ENCODE measurements around the gene C21orf58.
A peak's percentile ranks its signal among the peaks of the same experiment; 100 is the strongest.

C21orf58 gene

DNA sequence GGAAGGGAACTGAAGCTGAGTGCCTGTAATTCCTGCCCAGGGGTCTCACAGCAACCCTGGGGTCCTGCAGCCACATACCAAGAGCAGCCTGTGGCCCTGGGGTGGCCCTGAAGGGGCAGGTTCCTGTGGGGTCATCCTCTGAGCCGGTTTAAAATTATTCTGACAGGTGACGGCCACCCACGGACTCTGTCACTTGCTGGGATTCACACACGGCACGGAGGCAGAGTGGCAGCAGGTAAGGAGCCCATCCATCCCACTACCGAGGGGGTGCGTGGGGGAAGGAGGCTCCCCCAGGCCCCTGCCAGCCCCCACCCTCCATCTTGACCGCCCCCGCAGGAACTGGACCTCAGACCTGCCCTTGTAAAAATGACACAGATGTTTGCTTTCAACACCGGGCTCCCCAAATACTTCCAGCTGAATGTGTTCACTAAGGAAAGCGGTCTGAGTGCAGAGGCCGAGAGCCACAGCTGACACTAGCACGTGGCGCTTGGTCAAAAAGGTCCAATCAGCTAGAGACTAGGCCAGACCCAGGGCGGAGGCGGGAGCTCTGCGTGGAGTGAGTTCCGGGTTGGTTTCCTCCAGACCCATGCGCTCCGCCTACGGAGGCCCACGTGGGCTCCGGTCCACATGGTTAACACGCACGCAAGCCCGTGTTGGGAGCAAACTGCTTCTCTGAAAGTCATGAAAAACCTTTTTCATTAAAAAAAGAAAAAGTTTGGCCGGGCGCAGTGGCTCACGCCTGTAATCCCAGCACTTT, 27.5 kb downstream of the C21orf58 start:
- peak; percentile 40 to 55 for DNase-seq (ENCODE audit: low read depth in 2 of 2)

DNA sequence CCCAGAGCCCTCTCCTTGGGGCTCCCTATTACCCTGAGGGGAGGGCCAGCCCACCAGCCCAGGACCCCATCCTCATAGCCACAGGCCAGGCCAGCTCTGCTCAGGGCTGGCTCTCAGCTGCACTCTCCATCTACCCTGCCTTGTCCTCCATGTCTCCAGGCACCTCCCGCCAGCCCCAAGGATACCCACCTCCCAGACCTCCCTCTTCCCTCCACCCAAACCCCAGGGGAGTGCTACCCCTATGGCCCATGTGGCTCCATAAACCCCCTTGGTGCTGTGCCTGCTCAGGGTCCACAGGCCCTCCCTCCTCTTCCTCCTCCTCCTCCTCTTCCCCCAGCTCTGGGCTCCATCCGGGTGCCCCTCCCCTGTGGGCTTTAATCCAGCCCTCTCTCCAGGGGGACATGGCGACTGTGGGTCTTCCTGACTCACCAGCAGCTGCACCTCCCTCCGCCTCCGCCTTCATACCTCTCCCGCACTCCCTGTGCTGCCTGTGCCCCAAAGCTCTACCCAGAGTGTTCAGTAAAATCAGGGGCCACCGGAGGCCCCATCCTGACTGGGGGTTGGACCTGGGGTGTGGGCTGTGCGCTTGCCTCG, 28.4 kb downstream of the C21orf58 start:
- no peak for DNase-seq (ENCODE audit: low read depth in 2 of 2)

DNA sequence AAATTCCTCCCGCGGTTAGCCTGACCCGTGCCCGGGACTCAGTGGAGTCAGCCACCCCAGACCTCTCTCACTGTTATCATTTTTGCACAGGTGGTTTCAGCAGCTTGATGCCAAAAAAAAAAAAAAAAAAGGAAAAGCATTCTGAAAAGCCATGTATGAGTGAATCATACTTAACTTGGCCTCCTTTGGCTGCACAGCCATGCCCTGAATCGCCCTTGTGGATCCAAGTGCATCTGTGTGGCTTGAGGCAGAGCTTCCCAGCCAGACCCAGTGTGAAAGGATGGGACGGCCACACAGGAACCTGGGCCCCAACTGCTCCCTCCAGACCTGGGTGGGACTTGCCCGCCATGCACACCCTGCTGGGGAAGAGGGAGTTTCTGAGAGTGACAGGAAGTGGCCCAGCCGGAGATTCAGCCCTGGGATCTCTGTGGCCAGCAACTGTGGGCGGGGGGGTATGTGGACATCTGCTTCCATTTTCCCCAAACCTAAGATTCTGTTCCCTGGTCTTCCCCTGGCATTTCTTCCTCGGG, 29.0 kb downstream of the C21orf58 start:
- DNase-seq (ENCODE audit: low read depth in 2 of 2): no peak

DNA sequence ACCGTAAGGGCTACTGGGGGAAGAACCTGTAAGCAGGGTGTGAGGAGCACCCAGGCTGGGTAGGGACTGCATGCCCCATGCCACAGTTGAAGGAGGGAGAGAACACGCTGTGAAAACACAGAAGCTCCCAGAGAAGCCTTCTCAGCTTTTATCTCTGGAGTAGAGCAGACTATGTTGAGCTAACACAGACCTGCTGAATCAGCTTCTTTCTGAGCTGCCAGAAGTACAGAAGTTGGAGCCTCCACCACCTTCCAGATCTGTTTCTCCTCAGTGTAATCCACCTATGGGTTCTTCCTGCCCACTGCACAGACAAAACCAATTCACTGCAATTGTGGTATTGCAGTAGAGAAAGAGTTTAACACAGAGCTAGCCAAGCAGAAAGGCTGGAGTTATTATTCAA, 32.1 kb downstream of the C21orf58 start:
- DNase-seq (ENCODE audit: low read depth in 2 of 2): no peak

DNA sequence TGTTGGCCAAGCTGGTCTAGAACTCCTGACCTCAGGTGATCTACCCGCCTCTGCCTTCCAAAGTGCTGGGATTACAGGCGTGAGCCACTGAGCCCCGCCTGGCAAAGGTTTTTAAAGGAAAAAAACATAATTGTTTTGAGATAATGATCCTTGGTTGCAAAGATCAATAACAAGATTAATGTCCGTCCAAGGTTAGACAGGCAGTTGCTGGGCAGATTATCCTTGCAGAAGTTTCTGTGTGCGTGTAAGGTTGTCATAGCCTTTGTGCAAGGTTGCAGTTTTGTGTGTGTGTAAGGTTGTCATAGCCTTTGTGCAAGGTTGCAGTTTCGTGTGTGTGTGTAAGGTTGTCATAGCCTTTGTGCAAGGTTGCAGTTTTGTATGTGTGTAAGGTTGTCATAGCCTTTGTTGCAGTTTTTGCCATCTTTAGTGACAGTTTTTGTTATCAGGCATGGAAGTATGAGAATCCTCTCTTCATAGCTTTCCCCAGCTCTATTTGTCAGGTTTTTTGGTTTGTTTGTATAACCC, 34.0 kb downstream of the C21orf58 start:
- no peak for DNase-seq (ENCODE audit: low read depth in 2 of 2)

DNA sequence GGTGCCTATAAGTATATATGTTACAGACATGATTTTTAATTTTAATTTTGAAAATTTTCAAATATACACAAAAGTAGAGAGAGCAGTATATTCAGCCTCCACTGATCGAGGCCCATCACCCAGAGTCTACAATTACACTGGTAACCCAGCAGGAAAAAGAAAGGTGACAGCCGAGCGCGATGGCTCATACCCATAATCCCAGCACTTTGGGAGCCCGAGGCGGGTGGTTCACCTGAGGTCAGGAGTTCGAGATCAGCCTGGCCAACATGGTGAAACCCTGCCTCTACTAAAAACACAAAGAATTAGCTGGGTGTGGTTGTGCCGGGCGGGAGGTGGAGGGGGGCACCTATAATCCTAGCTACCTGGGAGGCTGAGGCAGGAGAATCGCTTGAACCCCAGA, 36.1 kb downstream of the C21orf58 start:
- no peak for DNase-seq (ENCODE audit: low read depth in 2 of 2)

DNA sequence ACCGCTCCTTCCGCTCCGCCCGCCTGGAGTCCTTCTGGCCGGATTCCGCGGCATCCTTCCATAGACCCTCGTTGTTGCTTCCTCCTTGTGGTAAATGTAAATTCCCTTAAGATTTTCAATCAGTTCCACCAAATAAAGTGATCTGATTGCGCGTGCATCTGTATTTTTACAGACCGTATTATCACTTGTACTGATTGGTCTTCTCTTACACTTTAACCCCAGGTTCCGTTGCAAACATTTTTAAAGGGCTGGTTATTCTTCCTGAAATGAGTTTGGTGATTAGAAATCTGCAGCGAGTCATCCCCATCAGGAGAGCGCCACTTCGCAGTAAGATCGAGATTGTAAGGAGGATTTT, 37.0 kb downstream of the C21orf58 start:
- no peak for DNase-seq (ENCODE audit: low read depth in 2 of 2)

DNA sequence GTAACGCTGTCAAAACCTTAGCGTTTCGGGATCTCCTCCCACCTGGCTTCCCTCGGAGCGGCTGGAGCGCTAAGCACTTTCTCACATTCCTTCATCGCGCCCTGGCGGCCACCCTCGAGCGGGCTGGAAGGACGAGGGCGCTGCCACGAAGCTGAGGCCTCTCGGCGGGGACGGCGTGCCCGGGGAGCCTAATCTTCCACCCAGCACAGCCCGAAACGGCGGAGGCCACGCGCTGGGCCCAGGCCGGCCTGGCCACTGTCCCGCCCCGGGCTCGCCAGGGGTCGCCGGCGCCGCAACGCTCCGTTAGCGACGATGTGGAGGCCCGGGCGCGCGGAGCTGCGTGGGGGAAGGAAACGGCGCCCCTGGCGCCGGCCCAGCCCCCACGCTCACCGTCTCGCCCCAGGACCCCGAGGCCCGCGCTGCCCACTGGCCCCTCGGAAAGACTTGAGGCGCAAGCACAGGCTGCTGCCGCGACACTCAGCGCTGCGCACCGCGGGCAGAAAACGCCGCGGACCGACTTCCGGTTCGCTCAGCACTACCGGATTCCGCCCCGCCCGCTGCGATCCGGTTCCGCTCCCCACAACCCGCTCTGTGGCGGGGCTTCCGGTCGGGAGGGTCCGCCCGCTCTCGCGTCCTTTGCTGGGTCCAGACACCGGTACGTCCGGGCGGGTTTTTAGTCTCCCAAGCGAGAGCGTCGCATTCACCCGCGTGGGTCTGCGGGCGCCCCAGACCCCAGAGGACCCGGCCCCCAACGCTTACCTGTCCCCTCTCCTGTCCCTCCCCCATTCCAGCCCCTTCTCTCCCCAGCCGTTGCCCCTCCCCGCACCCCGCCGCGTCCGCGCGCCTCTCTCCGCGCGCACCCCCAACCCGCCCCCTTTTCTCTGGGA, 37.7 kb downstream of the C21orf58 start, which contains the start of gene YBEY:
YBEY (plus strand) TSS at position 582 of the 887 bp plus-strand sequence. CDS start 572 bp downstream, outside the sequence.
- peak; percentile 84 to 85 for DNase-seq (ENCODE audit: low read depth in 2 of 2)

DNA sequence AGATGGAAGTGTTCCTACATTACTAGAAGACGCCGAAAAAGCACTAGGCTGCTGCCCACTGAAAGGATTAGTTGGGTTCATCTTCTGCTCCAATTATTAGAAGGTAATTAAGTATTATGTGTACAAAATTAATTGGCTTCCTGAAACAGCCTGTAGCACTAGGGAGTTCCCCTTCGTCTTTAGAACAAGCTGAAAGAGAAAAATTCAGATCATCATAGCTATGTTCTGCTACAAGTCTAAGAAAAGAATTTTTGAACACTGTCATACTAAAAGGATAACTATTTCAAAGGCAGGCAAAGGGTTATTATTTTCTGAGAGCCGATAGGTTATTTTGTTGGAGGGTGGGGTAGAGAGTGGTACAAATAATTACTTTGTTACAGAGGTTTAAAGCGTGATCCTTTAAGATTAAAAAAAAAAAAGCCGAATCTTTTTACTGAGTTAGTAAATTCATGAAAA, 38.4 kb downstream of the C21orf58 start, which contains the start of gene MCM3AP:
MCM3AP (minus strand) TSS at position 406 of the 456 bp plus-strand sequence; CDS start at position 81, 325 bp downstream.
- DNase-seq (ENCODE audit: low read depth in 2 of 2): no peak

DNA sequence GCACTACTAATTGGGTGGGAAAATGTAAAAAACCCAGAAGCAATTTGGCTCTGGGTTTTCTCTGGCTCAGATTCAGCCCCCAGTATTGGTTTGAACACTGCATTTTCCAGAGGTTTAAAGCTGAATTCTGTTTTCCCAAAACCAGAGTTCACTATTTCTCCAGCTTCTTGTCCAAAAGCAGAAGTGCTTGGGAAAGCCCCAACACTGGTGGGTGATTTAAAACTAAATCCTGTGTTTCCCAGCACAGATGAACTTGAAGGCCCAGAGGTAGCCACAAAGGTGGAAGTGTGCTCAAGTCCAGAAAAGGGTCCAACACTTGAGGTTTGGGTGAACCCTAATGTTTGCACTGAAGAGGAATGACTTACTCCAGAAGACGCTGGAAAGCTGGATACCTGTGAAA, 38.9 kb downstream of the C21orf58 start:
- no peak for DNase-seq (ENCODE audit: low read depth in 2 of 2)

DNA sequence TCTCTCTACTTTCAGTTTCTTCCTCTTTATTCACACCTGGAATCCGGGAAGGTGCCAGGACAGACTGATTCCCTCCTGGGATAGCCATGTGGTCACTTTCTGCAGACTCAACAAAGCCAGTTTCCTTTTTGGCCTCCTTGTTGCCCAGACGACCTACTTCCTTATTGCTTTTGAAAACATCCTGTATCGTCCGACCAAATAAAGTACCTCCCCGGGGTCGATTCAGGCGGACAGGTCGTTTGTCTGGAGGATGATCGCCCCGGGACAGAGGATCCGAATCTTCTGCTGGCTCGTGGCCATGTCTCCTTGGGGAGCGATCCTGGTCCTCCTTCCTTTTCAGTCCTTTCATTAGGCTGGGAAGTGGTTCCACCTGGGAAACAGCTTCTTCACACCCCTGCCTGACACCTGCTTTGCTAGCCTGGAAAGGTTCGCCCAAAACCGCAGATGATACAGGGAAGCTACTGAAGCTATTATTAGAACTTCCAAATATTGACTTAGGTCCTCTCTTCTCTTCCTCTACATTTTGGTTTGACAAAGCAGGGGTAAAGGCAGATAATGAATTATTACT, 39.5 kb downstream of the C21orf58 start:
- no peak for DNase-seq (ENCODE audit: low read depth in 2 of 2)

DNA sequence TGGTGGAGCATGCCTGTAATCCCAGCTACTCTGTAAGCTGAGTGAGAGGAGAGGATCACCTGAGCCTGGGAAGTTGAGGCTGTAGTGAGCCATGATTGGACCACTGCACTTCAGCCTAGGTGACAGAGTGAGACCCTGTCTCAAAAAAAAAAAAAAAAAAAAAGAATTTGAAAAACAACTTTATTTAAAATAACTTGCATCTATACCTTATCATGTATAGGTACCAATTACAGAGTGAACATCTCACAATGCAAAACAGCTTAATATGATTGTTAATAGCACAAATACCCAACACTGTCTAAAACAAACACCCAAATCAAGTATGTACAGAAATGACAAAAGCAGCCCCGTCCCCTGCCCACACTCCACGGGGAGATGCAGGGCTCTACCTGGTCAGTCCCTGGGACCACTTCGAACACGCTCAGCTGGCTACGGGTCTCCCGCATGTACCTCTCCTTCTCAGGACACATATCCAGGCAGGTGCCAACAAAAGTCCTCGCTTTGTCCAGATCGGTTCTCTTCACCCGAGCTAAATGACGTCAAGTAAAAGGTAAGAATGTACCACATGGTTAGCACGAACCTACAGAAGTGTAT, 48.8 kb downstream of the C21orf58 start:
- DNase-seq (ENCODE audit: low read depth in 2 of 2): no peak

DNA sequence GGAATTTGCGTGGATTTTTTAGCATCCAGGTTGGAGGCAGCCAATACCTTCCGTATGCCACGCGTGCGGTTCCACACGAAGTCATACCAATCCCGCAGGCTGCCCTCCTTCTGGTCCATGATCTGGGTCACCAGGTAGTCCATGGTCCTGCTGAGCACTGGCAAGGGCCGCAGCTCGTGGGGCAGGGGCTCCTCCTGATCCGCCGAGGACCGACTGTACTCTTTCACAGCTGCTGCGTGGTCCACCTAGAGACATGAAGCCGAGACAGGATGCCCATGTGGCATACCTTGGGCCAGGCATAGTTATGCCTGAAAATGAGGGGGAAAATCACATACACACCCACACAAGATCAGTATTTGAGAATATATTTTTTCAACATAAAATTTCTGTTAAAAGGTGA, 50.3 kb downstream of the C21orf58 start:
- no peak for DNase-seq (ENCODE audit: low read depth in 2 of 2)

DNA sequence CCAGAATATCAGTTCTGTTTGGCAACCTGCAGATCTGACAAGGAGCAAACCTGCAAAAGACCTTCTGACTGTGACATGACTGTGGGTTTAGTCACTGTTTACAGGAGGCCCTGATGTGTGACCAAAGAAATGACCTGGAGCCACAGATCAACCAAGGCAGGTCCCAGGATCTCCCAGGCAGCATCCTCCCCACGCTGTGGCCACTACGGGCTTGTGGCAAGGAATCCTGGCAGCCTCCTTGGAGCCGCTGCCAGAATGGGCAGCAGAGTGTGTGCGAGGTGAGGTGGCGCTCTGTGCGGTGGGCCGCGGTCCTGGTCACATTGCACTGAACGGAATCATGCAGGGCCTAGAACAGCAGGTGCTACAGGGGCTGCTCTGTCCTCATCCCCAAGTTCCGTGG, 54.2 kb downstream of the C21orf58 start:
- no peak for DNase-seq (ENCODE audit: low read depth in 2 of 2)

DNA sequence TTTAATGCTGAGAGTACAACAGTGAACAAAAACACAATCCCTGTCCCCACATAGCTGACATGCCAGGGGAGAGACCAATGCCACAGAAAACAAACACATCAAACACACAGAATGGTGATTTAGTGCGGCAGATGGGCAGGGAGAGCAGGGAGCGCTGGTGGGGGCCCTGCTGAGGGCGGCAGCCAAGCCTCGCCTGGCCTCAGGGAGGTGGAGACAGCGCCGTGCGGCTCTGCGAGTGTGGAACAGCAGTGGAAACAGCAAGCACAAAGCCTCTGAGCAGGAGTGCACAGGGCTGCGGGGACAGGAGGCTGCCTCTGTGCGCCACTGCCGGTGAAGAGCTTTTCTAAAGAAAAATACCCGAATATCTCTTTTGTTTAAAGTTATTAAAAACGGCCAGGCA, 55.3 kb downstream of the C21orf58 start:
- DNase-seq (ENCODE audit: low read depth in 2 of 2): no peak

DNA sequence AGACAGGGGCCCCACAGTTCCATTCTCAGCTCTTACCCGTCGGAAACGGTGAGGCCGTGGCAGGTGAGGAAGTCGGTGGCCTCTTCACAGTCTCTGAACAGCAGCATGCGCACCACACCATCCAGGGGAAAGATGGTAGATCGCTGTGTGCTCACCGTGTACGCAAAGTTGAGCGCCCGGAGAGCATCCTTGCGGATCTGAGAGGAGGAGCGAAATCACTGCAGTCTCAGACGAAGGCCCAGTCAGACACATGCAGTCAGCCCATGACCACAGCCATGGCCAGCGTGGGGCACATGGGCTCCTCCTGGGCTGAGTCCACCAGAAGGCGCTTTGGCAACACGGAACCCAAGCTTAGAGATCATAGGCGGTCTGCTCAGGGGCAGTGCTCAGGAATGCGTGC, 56.7 kb downstream of the C21orf58 start:
- no peak for DNase-seq (ENCODE audit: low read depth in 2 of 2)

DNA sequence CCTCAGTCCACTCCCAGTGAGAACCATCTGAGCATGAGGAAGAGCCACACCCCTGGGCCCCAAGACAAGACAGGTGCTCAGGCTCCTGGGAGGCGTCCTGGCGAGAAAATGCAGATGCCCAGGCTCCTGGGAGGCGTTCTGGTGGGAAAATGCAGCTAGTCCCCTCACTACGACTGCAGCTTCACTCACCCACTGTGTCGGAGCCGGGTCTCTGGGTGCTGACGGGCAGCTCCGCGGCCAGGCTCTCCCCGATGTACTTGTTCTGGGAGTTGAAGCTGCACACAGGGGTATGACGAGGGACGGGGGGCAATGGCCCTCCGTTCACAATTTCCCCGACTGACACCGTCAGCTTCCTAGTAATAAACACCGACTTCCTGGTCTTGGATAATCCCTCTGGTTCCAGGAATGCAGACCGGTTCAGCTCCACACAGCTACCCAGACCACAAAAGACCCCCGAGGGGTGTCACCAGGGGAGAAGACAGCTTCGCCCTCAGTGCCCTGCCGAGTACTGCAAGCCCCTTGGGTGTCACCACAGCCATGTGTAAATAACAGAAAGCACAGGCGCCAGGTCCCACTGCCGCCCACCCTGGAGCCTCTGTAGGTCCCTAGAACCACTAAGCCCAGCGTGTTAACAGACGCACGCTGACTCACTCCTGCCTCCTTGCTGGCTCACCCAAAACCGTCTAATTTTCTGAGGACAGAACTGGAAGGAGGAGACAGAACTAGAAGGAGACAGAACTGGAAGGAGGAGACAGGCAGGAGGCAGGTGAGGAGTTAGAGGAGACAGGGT, 57.7 kb downstream of the C21orf58 start:
- no peak for DNase-seq (ENCODE audit: low read depth in 2 of 2)

DNA sequence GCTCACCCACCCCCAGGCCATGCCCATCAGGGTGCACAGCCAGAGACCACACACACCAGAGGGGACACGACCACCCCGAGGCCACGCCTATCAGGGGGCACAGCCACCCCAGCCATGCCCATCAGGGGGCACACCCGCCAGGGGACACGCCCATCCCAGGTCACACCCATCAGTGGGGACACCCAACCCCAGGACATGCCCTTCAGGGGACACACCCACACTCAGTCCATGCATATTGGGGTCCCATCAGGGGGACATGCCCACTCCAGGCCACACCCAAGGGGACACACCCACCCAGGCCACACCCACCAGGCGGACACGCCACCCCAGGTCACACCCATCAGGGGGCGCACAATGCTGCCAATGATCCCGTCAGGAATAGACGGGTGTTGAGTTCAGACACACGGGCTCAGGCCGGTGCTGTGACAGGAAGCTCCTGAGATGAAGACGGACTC, 59.0 kb downstream of the C21orf58 start:
- DNase-seq (ENCODE audit: low read depth in 2 of 2): no peak

DNA sequence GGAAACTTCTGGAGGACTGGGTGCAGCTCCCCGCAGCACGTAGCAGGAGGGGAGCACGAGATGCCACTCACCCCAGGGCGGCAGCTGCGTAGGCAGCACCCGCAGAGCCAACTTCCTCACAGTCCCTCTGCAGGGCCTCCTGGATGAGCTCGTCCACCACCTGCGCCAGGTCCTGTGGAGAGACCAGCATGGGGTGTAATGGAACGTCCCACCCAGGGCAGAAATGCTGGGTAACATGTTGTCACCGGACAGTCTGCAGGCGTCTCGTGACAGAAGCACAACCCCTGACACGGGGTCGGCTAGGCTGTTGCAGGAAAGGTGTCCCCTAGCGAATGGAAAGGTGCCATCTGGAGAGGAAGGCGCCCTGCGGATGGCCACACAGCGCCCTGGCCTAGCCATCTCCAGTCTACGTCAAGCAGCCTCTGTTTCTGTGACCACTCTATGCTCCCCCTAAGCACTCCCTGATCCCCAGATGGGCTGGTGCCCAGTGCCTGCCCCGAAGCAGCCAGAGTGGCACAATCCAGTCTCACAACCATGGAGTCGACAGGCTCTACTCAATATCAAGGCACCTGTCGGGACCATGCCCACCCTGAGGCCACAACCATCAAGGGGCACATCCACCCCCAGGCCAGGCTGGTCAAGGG, 59.5 kb downstream of the C21orf58 start:
- DNase-seq (ENCODE audit: low read depth in 2 of 2): no peak

Measured in stimulated activated CD4-positive, alpha-beta T cell treated with anti-CD3 and anti-CD28 coated beads, Interleukin-4, amount 100 ng/mL, for 48 hours (primary cell).